GM23248 (cell line): ENCODE measurements around the gene TMEM115.

Source experiments
- EZH2 ChIP-seq: fragments of 200-600 bp; sonication (generic); IDR thresholded peaks from 2 replicates; pipeline ENCODE4 v1.6.1; 2018; ENCODE audit warnings: antibody characterized with exemption, mild to moderate bottlenecking; ENCODE audit not compliant: insufficient read depth, poor library complexity, severe bottlenecking
- EZH2phosphoT487 ChIP-seq: fragments of 200-600 bp; sonication (generic); IDR thresholded peaks from 2 replicates; pipeline ENCODE4 v1.6.1; 2018; ENCODE audit warnings: antibody characterized with exemption, moderate library complexity, mild to moderate bottlenecking, low read depth; ENCODE audit not compliant: insufficient read depth

DNA sequence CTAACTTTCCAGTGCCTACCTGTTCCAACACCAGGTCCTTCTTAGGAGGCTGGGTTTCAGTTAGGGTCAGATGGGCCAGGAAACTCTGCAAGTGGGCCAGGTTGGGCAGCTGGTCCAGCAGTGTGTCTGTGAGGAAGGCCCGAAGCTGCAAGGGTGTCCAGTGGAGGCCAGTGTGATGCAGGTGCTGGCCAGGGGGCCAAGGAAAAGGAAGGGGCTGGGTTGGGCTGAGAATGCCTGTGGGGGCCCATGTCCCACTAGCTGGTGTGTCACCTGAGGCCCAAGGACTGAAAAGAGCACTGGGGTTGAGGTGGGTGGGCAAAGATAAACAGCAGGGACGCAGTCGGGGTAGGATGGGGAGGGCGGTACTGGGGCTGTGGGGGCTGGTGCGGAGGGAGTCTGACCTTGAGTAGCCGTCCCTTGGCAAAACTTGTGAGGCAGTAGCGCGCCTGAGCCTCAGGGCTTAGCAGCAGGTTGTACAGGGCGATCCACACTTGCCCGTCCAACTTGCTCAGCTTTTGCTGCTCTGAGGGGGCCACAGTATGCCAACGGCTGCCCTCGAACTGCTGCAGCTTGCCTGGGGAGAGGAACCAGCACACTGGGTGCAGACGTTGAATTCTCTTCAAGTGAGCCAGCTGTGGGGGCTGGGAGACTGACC lies 17.2 kb downstream of the TMEM115 start:
- no peak for TF ChIP-seq EZH2
- no peak for TF ChIP-seq EZH2phosphoT487
